OCI-LY7 (cell line): ENCODE data around the gene MYOC. TPM values are rescaled to one million over a fixed set of nuclear protein-coding genes. Genes with fewer than 3 reads are reported as not detected.

Experiments used
- BruUV-seq: library from RNA; stranded (reverse); fragments of 400-500 nt; replicated peaks from 2 replicates; lab custom pipeline; 2021; lab: Mats Ljungman, UMichigan
- CTCF ChIA-PET: fragments of 300-600 bp; sonication (Branson Sonifier 250); formaldehyde crosslinking; loops from one replicate; lab custom pipeline; 2022; ENCODE audit warnings: antibody characterized with exemption; ENCODE audit not compliant: unreplicated experiment; lab: Charles Lee
- POLR2A ChIA-PET: fragments of 300-600 bp; sonication (Branson Sonifier 250); formaldehyde crosslinking; loops from one replicate; lab custom pipeline; 2022; ENCODE audit warnings: antibody characterized with exemption; lab: Charles Lee
- DNase-seq: peaks from one replicate; pipeline ENCODE4 v3.0.0-alpha.2; 2015; ENCODE audit warnings: low spot score
- H2AFZ ChIP-seq: fragments of 200-600 bp; sonication (generic), shearing (Covaris generic); 2 replicates; pipeline ENCODE4 v1.6.1; 2014; ENCODE audit warnings: mild to moderate bottlenecking, antibody characterized with exemption, low read length, moderate library complexity
- H3K27ac ChIP-seq: fragments of 200-600 bp; sonication (generic); 2 replicates; pipeline ENCODE4 v1.5.1; 2014; ENCODE audit warnings: mixed run types, low read depth, mild to moderate bottlenecking, moderate library complexity, low read length, inconsistent platforms; ENCODE audit not compliant: poor library complexity, severe bottlenecking
- H3K36me3 ChIP-seq: fragments of 200-600 bp; sonication (generic); 2 replicates; pipeline ENCODE4 v1.6.1; 2014; ENCODE audit warnings: mild to moderate bottlenecking, antibody characterized with exemption, low read length, moderate library complexity, mixed read lengths; ENCODE audit not compliant: insufficient read depth
- H3K4me1 ChIP-seq: fragments of 200-600 bp; sonication (generic); 2 replicates; pipeline ENCODE4 v1.5.1; 2014; ENCODE audit warnings: mild to moderate bottlenecking, low read length; ENCODE audit not compliant: insufficient read depth, poor library complexity, severe bottlenecking
- H3K4me2 ChIP-seq: fragments of 200-600 bp; sonication (generic); 2 replicates; pipeline ENCODE4 v1.6.1; 2014; ENCODE audit warnings: mild to moderate bottlenecking, low read length
- H3K4me3 ChIP-seq: fragments of 200-600 bp; sonication (generic); 2 replicates; pipeline ENCODE4 v1.5.1; 2014; ENCODE audit warnings: mild to moderate bottlenecking, low read depth, low read length; ENCODE audit not compliant: poor library complexity, severe bottlenecking
- H3K79me2 ChIP-seq: fragments of 200-600 bp; sonication (generic); 2 replicates; pipeline ENCODE4 v1.6.1; 2016; ENCODE audit warnings: low read depth, mild to moderate bottlenecking, low read length, moderate library complexity, mixed read lengths; ENCODE audit not compliant: insufficient read depth
- H3K9me2 ChIP-seq: fragments of 200-600 bp; sonication (generic); 2 replicates; pipeline ENCODE4 v1.6.1; 2016; ENCODE audit warnings: mild to moderate bottlenecking, low read length, mixed read lengths; ENCODE audit not compliant: insufficient read depth
- H3K9me3 ChIP-seq: fragments of 200-600 bp; sonication (generic); 2 replicates; pipeline ENCODE4 v1.6.1; 2014; ENCODE audit warnings: mild to moderate bottlenecking, mixed run types, low read length, mixed read lengths
- H4K20me1 ChIP-seq: fragments of 200-600 bp; sonication (generic); 2 replicates; pipeline ENCODE4 v1.6.1; 2014; ENCODE audit warnings: mild to moderate bottlenecking, antibody characterized with exemption, low read length, moderate library complexity, mixed read lengths; ENCODE audit not compliant: insufficient read depth
- CTCF ChIP-seq: fragments of 200-600 bp; sonication (generic); conservative IDR thresholded peaks from 2 replicates; pipeline ENCODE4 v1.5.1; 2014; ENCODE audit warnings: mild to moderate bottlenecking, antibody characterized with exemption, low read length, moderate library complexity, mixed read lengths
- EZH2phosphoT487 ChIP-seq: fragments of 200-600 bp; sonication (generic); IDR thresholded peaks from 2 replicates; pipeline ENCODE4 v1.6.1; 2018; ENCODE audit warnings: low read depth, borderline replicate concordance, mild to moderate bottlenecking, mixed run types, antibody characterized with exemption, low read length, moderate library complexity, mixed read lengths
- intact Hi-C: fragments of 100-400 bp; cut with micrococcal nuclease; formaldehyde crosslinking; loops from one replicate; pipeline ENCODE4 v1.10.0; 2022; ENCODE audit not compliant: unreplicated experiment
- total RNA-seq, 2 experiments: library from RNA; depleted of rRNA in 1 of 2; stranded (reverse); fragments of >200 nt in 1 of 2; shearing (Covaris generic) in 1 of 2; gene quantifications; 2 replicates each; pipeline ENCODE4 v1.2.3, GENCODE V29; 2014 to 2022

The MYOC gene
- total RNA-seq, 2 experiments from 2014 or later: not detected

GRCh38 chr1:171676823-171677222 lies 24.3 kb upstream of the MYOC start:
- Histone ChIP-seq H3K9me3 (no peaks in the 10 kb centered on the region), H3K36me3 (no peaks in the 10 kb centered on the region), H2AFZ (no peak overlapping the region), H3K9me2 (no peaks in the 10 kb centered on the region), H3K4me3 (no peak overlapping the region), H3K79me2 (no peaks in the 10 kb centered on the region), H3K27ac (no peak overlapping the region), H3K4me2 (no peak overlapping the region), H3K4me1 (no peaks in the 10 kb centered on the region), H4K20me1 (no peaks in the 10 kb centered on the region)
- no peak for TF ChIP-seq EZH2phosphoT487
- TF ChIP-seq CTCF: no peak
- DNase-seq: no peak
- ChIA-PET POLR2A (interaction anchor here (0.7 to 1.0 kb wide), 2 partner anchors 32 to 257 kb away, joined by 3 to 4 read pairs; no protein-coding TSS in a partner anchor), CTCF (no interaction called here)
- intact Hi-C loops: no loop called here
- no TSS peak for BruUV-seq

- no peak for DNase-seq
- no peaks in the 10 kb centered on the region for H4K20me1 ChIP-seq
- intact Hi-C loops: no loop called here
- no peaks in the 10 kb centered on the region for H3K36me3 ChIP-seq
- H3K4me3 ChIP-seq: no peak overlapping the region
- no peak overlapping the region for H2AFZ ChIP-seq
- no peak overlapping the region for H3K27ac ChIP-seq
- H3K4me1 ChIP-seq: no peaks in the 10 kb centered on the region
- ChIA-PET POLR2A (no interaction called here), CTCF (no interaction called here)
- TF ChIP-seq CTCF (no peak), EZH2phosphoT487 (no peak)
- no peaks in the 10 kb centered on the region for H3K9me3 ChIP-seq
- H3K9me2 ChIP-seq: no peaks in the 10 kb centered on the region
- H3K4me2 ChIP-seq: no peak overlapping the region
- BruUV-seq: no TSS peak
- H3K79me2 ChIP-seq: no peaks in the 10 kb centered on the region
These were observed 22.2 kb upstream of the MYOC start for GRCh38 chr1:171674431-171675405.

GRCh38 chr1:171670739-171671138 lies 18.3 kb upstream of the MYOC start:
- TF ChIP-seq EZH2phosphoT487 (no peak), CTCF (no peak)
- Histone ChIP-seq H3K4me3 (no peak overlapping the region), H3K9me2 (no peaks in the 10 kb centered on the region), H3K36me3 (no peaks in the 10 kb centered on the region), H3K9me3 (no peaks in the 10 kb centered on the region), H3K27ac (no peak overlapping the region), H4K20me1 (no peaks in the 10 kb centered on the region), H3K4me2 (no peak overlapping the region), H3K79me2 (no peaks in the 10 kb centered on the region), H2AFZ (no peak overlapping the region), H3K4me1 (no peaks in the 10 kb centered on the region)
- intact Hi-C loops: no loop called here
- no peak for DNase-seq
- BruUV-seq: no TSS peak
- ChIA-PET CTCF (no interaction called here), POLR2A (no interaction called here)
